DMS114 treated with DMSO at 0.1 percent for 48 hours (cell line): ENCODE data around the gene PCBP2.

Experiments
- DNase-seq: peaks from one replicate; lab custom pipeline; 2025; ENCODE audit not compliant: unreplicated experiment; lab: John Stamatoyannopoulos, UW

Gene PCBP2

DNA sequence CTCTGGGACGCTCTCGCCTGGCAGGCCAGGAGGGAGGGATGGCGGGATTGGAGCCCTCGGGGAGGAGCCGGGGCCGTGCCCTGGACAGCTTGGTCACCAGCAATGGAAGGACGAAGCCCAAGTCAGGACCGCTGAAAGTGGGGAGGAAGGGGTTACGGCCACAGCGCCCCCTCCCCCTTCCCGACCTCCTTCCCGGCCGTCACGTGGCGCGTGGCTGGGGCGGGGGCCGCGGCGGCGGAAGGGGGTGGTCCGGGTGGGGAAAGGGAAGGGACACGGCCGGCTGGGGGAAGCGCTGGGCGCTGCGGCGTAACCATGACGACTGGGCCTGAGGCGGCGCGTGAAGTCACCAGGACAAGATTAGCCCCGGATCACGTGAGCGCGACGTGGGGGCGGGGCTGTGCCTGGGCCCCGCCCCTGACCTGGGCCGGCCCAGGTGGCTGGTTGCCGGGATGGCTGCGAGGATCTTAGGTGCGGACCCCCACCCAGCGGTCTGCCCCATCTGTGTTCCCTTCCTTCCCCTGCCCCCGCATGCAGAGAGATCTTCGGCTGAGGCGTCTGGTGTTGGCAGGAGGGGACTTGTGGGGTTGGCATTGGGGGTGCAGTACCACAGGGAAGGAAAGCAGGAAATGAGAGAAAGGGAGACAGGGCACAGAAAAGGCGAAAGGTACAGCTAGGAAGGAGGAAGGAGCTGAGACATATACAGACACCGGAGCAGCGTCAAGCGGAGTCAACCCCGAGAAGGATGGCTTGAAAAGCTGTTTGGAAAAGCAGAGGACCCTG is 41.1 kb downstream of the PCBP2 start:
- DNase-seq, result peak; percentile 88

DNA sequence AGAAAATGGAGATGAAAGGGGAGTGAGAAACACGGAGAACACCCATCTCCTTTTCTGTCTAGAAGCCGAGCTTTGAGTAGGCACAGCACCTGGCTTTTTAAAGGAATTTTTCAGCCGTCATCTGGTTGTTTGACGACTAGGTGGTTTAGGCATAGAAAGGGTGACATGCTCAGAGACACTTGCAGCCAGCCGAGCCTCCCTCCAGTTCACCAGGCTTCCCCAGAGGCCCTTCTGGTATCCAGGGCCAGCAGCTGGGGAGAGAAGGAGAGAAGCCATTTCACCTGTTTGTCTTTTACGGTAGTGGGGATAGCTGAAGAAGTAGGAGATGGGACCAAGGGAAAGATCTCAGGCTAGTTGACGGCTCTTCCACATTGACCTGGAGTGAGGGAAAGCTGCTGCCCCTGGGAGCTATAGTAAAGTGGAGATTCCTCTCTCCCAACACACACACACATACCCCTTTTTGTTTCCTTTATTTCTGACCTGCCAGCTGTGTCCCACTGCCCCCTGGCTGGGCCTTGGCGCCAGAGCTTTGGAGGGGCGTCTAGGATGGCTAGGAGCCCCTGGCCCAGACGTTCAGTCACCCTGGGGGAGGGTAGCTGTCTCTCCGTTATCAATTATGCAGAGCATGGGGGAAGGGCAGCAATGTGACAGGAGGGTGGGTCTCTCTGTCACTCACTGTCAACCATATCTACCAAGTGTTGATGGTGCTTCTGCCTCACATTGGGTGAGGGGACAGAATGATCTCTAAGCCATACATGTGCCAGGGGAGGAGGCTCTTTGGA is 41.9 kb downstream of the PCBP2 start:
- DNase-seq, result no peak

DNA sequence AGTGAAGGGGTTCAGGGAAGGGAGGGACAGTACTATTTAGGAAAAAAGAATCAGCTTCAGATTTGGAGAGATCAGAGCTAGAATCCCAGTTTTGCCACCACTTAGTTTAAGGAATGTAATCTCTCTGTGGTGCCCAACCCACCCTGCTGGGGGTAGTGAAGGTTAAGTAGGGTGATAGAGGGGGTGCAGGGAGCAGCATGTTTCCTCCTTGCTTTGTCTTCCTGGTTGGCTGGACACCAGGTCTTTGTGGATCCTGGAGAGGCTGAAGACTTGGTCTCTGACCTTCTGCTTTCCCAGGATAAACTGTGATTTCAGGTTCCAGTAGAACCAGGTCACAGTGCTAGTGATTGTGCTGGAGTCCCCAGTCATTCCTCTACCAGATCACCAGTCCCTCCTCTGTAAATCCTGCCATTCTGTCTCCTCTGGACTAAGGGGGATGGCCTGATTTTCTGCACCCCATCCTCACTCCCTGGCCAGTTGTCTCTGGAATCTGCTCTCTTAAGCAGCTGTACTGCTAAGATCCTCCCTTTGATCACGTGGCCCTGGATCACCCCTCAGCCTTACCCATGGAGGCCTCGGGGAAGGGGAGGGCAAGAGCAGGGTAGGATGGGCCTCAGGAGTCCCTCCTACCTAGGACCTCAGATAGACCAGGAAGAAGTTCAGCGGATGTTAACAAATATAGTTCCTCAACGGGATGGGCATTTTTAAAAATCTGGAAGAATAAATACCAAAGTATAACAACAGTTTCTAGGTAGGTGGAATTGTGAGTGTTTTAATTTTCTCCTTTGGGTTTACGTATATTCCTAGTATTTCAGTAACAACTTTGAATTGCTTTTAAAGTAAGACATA is 44.2 kb downstream of the PCBP2 start:
- no peak for DNase-seq

DNA sequence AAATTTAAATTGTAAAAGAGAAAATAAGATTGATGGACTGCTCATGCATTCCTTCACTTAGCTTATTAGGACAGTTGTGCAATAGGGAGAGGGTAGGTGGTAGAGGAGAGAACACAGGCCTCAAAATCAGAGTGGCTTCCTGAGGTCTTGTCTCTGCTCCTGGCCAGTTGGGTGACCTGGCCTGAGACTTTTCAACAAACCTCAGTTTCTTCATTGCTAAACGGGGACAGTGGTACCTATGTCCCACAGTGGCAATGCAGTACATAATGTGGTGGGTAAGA is 44.8 kb downstream of the PCBP2 start:
- no peak for DNase-seq

DNA sequence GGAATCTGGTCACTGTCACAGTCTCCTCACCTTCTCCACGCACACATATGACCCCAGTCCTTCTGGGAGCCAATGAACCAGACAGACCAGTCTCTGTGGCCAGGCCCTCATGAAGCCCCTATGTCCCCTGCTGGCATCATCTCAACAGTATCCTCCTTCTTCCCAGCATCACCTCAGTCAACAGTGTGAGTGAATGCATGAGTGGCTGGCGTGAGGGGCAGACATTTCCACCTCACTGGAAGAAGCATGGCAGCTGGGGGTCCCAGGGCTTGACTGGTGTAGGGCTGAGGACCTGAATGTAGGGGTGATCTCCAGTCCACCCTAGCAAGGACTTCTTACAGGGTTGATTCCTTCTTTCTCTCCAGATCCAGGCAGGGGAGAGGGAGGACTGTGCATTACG is 45.6 kb downstream of the PCBP2 start:
- DNase-seq, result no peak

DNA sequence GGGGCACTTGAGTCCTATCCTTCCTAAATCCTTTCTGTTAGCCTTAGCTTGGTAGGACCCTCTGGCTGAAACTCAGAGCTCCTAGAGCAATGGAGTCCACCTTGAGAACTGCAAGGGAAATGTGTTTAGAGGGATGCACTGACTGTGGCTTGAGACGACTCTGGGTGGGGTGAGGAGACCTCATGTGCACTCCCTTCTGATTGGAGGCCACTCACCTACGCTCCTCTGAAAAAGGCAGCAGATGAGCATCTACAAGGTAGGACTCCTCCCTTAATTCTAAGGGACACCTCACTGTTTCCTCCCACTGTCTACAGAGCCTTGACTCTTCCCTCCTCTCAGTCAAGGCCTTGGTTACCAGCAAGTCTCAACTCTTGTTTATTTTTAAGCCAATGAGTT is 46.3 kb downstream of the PCBP2 start:
- no peak for DNase-seq

DNA sequence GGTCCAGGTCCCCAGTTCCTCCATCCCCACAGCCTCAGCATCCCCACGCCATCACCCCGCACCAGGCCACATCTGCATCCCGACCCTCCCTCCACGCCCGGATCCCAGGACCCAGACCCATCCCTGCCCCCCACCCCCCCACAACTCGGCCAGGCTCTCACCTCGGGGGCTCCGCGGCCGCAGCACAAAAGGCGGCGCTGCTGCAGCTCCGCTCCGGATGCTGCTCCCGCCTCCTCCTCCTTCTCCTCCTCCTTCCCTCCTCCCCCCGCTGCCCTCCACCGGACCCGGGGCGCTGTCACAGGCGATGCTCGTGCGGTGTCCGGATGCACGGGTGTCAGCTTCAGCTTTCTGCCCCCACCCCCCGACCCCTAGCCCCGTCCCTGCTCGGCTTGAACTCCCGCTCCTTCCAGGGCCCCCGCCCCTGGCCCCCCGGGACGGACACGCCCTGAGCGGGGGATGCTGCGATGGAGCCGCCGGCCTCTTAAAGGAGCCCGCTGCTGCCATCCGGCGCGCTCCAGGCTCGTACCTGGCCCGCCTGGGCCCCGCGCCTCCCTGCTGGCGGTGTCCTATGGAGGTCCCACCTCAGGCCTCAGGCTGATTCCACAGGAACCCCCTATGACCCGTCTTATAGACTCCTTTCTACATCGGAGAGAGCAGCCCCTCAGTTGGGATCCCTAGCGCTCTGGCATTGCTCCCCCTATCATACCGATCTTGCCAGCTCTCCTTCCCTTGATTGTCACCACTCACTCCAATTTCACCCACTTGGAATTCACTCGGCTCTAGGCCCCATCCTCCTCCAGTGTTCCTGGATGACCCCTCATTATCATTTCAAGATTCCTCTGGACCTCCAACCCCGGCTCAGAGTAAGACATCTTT is 47.6 kb downstream of the PCBP2 start, which contains the start of gene MAP3K12:
MAP3K12 (minus strand) TSS at position 193 of the 876 bp plus-strand sequence. CDS start 12,067 bp downstream, outside the sequence.
- DNase-seq, result peak; percentile 56

DNA sequence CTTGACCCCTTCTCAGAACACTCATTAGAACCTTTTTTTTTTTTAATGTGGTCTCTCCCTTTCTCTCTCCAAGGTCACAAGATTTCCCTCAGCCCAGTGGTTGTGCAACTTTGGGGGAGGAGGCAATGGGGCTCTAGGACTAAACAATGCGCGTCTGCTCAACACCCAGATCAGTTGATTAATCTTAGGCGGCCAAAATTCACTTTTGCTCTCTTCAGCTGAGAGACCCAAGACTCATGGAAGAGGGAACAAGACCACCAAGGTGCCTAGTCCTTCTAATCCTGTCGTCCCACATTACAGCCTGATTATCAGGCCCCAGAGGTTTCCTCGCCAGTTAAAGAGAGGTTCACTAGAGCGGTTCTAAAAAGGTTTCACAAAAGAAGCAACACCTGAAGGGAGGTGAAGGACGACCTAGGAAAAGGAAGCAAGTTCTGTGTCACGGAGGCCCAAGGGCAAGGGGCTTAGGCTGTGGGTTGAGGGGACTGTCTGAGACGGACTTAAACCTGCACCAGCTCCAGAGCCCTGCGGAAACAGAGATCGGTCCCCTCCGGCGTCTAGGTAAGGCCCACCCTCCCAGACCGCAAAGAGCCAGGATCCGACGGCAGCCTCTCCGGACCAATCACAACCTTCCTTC is 48.4 kb downstream of the PCBP2 start:
- no peak for DNase-seq

DNA sequence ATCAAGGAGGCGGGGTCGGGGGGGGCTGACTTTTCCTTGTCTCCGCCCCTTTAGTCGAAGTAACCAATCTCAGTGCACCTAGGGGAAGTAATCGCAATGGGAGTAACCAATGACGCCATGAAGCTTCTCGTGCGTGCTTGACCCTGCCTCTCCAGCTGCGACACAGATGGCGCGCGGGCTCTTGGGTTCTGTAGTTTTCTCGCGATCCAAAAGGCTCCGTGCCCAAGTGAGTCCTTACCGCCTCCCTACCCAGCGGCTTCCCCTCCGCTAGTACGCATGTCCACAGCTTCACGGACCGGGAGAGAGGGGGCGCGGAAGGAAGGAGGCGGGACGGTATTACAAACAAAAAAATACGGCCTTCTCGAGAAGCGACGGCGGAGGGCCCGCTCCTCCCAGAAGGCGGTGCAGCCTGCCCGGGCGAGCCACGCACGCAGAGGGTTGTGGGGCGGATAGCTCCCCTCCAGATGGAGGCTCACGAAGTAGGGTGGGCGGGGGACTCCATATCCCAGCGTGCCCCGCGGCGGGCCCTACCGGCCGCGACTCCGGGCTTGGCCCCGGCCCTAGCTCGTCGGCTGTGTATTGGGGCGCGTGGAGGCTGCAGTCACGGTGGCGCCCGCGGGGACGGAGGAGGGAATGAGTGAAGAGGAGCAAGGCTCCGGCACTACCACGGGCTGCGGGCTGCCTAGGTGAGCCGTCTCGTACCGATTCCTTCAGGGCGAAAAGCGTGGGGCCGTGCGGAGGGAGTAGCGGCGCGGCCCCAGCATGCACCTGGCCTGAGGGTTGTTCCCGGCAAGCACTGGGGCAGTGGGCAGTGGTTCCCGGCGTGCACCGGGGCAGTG is 49.1 kb downstream of the PCBP2 start, which contains the start of gene TARBP2:
TARBP2 (plus strand) TSS at position 508 of the 839 bp plus-strand sequence; CDS start at position 634, 126 bp downstream.
- peak; percentile 99 for DNase-seq

DNA sequence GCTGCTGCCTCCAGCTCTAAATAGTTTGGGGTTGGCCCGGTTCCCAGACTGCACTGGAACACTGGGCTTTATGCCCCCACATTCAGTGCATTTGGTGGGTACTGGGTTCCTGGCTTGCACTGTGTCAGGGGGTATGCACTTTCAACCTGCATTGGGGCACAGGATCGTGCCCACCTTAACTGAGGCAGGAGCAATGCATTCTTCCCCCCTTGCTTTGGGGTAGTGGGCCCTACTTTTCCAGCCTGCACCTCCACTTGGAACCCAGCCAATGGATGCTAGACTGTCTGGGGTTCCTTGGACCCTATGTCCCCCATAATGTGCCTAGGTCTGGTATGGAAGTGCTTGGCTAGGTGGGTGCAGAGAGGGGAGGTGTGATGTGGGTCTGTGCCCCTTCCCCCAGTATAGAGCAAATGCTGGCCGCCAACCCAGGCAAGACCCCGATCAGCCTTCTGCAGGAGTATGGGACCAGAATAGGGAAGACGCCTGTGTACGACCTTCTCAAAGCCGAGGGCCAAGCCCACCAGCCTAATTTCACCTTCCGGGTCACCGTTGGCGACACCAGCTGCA is 49.8 kb downstream of the PCBP2 start:
- no peak for DNase-seq

DNA sequence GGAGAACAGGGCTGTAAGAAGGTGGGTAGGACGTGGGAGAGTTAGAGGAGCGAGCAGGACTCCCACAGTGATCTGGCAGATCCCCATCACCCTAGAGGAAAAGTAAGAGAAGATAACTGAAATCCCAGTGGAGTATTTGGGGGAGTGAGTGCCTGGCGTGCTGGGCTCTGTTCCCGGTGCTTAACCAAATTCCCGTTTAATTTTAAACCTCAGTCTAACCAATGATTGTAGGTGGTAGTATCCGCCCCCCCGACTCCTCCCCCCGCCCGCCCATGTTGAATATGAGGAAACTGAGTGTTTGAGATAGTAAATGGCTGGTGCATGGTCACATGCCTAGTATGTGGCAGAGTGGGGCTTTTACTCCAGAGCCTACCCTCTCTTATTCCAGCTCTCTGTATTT is 50.4 kb downstream of the PCBP2 start:
- no peak for DNase-seq

DNA sequence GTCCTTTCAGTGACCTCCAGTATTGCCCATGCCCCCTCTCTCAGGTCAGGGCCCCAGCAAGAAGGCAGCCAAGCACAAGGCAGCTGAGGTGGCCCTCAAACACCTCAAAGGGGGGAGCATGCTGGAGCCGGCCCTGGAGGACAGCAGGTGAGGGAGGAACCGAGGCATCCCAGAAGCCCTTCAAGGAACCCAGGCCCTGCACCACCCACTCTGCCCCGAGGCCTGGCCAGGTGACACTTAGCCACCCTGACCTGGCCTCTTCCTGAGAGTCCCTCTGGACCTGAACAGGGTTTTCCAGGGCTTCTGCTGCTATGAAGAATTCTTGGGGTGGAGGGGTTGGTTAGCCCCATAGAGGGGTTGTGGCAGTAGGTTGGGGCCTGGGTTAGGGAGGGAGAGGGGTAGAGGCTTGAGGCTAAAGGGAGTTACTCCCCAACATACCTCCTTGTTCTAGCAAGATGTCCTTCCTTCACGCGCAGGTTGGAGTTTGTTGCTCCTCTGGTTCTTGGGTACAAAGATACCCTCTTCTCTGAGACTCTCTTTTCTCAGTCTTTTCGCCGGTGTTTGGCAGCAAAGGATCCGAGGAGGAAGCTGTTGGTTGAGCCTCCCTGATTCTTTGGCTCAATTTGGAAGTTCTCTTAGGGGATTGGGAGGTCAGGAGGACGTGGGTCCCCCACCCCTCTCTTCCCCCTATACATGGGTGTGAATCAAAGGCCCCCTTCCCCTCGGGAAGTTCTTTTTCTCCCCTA is 51.3 kb downstream of the PCBP2 start:
- no peak for DNase-seq

DNA sequence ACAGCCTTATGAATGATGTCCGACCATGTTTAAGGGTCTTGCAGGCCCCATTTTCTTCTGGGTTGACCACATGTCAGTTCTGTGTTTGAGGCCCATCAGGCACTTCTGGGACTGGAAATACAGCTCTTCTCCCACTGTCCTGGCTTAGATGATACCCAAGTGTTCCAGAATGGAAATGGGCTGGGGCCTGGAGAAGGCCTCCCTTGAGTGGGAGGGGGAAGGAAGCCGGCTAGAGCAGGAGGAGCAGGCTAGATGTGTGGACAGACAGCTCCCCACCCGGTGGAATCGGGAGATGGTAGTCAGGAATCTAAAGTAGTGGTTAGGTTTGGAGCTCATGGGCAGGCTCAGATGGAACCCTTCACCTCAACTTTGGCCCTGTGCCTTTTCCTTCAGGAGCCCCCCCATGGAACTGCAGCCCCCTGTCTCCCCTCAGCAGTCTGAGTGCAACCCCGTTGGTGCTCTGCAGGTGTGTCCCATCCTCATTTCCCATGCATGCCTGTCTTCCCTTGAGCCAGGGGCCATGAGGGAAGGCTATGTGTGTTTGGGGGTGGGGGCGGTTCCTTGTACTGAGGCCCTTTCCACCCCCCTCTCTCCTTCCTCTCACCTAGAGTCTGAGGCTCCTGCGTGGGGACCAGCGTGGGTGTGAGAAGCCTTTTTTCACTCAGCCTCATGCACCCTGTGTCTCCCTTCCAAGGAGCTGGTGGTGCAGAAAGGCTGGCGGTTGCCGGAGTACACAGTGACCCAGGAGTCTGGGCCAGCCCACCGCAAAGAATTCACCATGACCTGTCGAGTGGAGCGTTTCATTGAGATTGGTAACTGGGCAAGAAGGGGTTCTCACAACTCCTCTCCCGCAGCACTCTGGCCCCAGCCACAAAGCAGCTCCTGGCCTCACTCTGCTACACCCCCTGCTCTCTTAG is 52.4 kb downstream of the PCBP2 start:
- DNase-seq, result no peak

DNA sequence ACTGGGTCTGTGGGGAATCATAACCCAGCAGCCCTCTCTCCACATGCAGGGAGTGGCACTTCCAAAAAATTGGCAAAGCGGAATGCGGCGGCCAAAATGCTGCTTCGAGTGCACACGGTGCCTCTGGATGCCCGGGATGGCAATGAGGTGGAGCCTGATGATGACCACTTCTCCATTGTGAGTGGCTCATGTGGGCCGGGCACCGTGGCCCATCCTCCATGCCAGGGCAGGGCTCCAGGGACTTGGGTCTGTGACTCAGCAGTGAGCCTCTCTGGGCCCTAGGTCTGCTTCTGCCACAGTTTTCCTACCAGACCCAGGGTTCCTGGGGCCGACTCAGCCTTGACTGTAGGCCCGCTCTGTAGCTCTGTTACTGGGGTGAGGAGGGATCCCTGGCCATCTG is 53.2 kb downstream of the PCBP2 start:
- DNase-seq, result no peak

DNA sequence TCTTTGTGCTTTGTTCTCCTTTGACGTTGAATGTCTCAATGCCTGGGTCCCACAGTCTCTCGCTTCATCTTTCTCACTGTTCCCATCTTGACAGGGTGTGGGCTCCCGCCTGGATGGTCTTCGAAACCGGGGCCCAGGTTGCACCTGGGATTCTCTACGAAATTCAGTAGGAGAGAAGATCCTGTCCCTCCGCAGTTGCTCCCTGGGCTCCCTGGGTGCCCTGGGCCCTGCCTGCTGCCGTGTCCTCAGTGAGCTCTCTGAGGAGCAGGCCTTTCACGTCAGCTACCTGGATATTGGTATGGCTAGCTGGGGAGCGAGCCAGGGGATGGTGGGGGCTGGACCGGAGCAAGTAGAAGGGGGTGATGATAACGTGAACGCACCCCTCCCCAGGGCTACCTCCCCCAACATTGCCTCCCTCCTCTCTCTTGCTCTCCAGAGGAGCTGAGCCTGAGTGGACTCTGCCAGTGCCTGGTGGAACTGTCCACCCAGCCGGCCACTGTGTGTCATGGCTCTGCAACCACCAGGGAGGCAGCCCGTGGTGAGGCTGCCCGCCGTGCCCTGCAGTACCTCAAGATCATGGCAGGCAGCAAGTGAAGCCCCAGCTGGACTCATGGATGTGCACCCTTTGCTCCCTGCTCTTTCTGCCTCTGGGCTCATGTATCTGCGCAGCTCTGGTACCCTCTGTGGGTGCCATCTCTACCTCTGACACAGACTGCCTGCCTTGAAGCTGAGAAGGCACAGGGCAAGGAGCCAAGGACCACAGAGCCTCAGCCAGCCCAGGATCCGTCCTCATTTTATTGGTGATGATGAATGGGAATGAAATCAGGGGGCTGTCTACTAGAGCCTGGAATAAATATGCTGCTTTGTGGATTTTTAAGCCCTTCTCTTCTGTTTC is 53.9 kb downstream of the PCBP2 start:
- DNase-seq, result no peak

DNA sequence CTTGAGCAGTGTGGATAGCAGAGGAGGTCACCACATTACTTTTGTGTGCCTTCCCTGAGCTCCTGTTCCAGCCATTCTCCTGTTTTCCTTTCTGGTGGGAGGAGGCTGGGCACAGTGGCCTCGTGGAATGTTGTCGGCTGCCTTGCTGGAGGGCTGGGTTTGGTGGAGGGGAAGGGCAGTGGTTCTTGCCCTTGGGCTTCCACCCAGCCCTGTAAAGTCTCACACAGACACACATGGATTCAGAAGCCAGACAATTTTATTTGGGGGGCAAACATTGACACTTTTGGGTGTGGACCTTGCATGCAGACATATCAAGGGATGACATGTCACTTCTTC is 54.5 kb downstream of the PCBP2 start:
- DNase-seq, result no peak
